ENCODE results near the gene NPIPA5.
A peak's percentile ranks its signal among the peaks of the same experiment; 100 is the strongest.
"Not testable (repeated sequence)": the region's sequence is repeated elsewhere in the genome, so short reads cannot be mapped to it uniquely, and the experiment has no call there.

The NPIPA5 gene

DNA sequence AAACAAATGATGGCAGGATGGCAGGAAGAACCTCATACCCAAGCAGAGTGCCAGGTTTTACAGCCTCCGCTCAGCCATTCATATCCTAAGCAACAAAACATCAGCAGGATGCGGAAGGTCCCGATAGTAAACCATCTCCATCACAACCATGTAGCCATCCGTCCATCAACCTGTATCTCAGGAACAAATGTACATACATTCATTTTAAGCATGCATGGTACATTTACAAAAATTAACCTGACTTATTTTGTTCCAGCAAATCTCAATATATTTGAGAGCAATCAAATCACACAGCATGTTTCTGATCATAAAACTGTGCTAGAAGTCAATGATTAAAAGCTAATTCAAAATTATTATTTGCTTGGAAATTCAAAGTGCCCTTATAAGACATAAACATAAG lies at the start of gene NPIPA5:
TSS of gene NPIPA5 (minus strand) at position 101 of the 400 bp plus-strand sequence. CDS start at position 101, 0 bp downstream.
- DNase-seq (ENCODE audit: low spot score), result not testable (repeated sequence)

DNA sequence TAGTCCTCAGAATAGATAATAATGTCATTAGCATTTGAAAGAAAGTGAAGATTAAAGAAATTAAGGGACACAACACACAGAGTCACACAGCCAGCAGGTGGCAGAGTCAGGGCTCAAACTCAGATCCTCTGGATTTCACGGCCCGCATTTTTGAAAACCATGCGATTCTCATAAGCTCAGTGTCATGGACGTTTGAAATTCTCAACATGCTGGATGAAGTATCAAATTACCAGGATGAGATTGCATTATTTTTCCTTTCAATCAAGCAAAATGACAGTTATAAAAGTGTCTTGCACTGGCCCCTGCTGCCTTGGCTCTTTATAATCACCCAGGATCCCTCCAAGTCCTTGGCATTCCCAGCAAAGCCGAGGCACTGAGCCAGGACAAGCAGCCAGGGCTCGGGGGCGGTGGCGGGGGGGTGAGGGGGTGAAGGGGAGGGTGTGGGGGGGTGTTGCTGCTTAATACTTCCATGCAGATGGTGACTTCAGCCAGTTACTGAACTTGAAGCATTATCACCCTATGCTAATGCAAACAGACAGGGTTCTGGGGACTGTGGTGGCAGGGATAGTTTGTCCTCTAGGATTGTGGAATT lies 49.6 kb upstream of the NPIPA5 start:
- peak; percentile 79 for DNase-seq (ENCODE audit: low spot score)

DNA sequence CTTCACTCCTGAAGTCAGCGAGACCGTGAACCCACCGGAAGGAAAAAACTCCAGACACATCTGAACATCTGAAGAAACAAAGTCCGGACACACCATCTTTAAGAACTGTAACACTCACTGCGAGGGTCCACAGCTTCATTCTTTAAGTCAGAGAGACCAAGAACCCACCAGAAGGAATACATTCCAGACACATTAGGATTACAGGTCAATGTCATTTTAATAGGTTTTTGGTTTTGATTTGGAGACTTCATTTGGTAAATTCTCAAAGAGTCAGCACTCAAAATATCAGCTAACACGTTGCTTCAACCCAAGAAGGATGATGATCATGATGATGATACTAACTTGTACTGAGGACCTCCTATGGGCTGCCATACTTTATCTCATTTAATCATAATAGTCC lies 48.7 kb upstream of the NPIPA5 start:
- DNase-seq (ENCODE audit: low spot score), result no peak

DNA sequence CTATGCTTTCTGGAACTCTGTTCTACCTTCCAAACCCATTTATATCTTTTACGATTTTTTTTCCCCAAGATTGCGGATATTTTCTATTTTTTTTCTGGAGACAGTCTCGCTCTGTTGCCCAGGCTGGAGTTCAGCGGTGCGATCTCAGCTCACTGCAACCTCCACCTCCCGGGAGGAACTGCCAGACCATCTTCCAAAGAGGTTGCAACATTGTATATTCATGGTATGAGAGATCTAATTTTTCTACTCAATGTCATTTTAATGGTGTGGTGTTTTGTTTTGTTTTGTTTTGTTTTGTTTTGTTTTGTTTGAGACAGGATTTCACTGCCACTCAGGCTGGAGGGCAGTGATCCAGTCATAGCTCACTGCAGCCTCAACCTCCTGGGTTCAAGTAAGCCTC lies 47.8 kb upstream of the NPIPA5 start:
- no peak for DNase-seq (ENCODE audit: low spot score)

DNA sequence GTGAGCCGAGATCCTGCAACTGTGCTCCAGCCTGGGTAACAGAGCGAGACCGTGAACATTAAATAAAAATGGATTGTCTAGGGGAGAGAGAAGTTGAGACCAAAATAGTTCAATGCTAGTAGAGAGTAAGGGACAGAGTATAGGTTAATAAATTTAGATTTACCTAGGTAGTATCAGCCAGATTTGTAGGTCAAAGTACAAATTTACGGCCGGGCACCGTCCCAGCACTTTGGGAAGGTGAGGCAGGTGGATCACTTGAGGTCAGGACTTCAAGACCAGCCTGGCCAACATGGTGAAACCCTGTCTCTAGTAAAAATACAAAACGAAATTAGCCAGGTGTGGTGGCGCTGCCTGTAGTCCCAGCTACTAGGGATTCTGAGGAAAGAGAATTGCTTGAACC lies 44.1 kb upstream of the NPIPA5 start:
- DNase-seq (ENCODE audit: low spot score), result no peak

DNA sequence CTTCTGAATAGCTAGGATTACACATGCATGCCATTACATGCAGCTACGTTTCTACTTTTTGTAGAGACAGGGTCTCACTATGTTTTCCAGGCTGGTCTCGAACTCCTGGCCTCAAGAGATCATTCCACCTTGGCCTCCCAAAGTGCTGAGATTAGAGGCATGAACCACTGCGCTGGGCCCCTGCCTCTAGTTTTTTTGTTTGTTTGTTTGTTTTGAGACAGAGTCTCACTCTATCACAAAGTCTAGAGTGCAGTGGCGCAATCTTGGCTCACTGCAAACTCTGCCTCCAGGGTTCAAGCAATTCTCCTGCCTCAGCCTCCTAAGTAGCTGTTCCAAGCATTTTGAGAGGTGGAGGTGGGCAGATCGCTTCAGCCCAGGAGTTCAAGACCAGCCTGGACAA lies 43.6 kb upstream of the NPIPA5 start:
- not testable (repeated sequence) for DNase-seq (ENCODE audit: low spot score)

DNA sequence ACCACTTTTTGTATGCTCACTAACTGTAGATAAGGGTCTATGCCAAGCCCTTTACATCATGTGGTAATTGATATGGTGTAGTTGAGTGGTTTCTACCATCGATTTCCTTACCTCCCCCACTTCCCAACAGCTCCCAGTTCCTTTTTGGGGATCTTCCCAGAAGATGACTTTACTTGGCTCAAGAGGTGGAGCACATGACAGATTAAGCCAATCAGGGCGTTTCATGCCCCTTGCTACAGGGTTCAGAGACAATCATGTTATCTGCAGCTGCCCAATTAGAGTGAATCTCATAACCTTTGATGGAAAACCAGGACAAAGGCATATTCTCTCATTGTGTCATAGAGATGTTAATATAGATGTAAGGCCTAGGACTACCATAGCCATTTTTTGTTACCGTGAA lies 40.1 kb upstream of the NPIPA5 start:
- no peak for DNase-seq (ENCODE audit: low spot score)

DNA sequence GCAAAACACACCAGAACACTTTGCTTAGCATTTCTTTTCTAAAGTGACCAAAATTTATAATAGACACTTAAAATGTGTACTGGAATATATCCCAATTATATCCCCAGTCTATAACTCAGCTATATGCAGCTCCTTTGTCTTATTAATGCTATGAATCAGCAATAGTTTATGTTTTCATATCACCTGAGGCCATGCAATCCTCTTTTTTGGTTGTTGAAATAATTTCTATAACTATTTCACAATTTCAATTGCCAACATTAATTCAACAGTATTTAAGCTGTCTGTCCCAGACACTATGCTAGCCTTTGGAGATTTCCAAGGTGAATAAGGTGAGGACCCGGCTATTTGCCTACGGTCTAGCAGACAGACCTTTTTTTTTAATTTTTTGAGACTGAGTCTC lies 39.1 kb upstream of the NPIPA5 start:
- no peak for DNase-seq (ENCODE audit: low spot score)

DNA sequence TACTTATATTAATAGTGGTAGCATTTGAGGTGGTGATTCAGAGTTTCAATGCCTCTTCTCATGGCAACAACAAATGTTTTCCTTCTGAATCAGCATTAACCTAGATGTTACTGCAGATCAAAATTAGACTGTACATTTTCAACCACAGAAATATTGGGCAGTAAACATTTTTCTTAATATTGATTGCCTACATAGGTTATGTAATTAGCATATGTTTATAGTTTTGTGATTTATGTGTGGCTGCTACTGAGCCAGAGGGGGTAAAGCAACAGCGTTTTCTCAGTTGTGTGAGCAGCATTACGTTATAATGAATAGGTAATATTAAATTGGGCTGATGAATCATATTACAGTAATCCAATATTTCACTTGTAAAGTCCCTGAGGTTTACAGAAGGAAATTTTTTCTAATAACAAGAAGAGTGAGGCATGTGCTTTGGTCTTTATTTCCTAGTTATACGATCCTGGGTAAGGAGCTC lies 37.5 kb upstream of the NPIPA5 start:
- no peak for DNase-seq (ENCODE audit: low spot score)

DNA sequence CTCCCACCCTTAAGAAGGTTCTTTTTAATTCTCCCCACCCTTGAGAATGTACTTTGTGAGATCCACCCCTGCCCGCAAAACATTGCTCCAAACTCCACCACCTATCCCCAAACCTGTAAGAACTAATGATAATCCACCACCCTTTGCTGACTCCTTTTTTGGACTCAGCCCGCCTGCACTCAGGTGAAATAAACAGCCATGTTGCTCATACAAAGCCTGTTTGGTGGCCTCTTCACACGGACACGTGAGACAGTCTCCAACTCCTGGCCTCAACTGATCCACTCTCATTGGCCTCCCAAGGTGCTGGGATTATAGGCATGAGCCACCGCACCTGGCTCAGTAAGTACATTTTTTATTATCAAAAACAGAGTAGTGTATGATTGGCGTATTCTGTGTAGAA lies 31.4 kb upstream of the NPIPA5 start:
- not testable (repeated sequence) for DNase-seq (ENCODE audit: low spot score)

DNA sequence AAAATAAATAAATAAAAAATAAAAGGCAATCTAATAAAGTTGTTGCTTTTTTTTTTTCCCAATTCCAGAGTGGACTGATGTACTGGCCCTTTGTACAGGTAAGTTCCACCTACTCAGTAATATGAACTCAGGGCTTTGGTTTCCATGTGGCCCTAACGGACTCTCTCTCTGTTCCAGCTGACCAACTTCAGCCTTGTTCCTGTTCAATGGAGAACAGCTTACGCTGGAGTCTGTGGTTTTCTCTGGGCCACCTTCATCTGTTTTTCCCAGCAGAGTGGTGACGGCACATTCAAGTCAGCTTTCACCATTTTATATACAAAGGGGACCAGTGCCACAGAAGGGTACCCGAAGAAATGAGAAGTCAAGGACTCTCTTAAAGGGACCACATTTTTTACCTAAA lies 29.7 kb upstream of the NPIPA5 start:
- DNase-seq (ENCODE audit: low spot score), result not testable (repeated sequence)

DNA sequence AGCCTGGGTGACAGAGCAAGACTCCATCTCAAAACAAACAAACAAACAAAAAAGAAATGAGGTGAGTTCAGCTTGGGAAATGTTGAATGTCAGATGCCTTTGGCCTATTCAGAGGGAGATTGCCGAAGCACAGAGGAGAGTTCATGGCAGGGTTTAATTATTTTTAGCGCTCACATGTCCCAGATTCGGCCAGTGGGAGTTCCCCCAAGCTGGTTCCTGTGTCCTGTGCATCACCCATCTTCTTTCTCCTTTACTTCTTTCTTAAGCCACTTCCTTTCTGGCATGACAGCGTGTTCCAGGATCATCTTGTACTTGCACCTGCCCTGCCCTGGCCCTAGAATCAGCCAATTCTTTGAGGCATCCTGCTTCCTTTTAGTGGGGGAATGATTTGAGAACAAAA lies 26.7 kb upstream of the NPIPA5 start:
- no peak for DNase-seq (ENCODE audit: low spot score)

DNA sequence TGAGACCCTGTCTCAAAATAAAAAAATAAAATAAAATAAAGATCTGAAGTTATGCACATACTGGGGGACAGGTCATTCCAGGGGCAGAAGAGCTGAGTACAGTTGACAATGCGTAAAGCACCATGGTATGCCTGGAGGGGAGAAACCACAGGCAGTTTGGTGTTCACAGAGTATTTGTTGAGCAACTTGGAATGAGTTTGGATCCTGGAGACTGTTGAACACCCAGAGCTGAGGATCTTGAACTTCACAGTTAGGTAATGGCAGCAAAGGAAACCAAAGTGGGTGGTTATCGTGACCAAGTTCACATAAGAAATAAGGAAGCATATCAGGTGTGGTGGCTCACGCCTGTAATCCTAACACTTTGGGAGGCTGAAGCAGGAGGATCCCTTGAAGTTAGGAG lies 26.0 kb upstream of the NPIPA5 start:
- DNase-seq (ENCODE audit: low spot score), result not testable (repeated sequence)

DNA sequence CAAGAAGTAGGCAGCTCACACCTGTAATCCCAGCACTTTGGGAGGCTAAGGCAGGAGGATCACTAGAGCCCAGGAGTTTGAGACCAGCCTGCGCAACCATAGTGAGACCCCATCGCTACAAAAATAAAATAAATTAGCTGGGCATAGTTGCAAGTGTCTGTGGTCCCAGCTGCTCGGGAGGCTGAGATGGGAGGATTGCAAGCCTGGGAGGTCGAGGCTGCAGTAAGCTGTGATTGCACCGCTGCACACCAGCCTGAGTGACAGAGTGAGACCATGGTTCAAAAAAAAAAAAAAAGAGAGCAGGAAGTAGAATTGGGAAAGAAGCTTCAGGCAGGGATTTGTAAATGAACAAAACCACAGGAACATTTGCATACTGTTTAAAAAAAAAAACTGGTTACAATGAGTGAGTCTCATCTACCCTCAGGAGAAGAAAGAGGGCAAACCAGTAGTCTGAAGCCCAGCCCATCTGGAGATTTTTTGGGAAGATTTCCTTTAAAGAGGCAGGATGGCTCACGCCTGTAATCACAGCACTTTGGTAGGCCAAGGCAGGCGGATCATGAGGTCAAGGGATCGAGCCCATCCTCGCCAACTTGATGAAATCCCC lies 25.4 kb upstream of the NPIPA5 start:
- no peak for DNase-seq (ENCODE audit: low spot score)

DNA sequence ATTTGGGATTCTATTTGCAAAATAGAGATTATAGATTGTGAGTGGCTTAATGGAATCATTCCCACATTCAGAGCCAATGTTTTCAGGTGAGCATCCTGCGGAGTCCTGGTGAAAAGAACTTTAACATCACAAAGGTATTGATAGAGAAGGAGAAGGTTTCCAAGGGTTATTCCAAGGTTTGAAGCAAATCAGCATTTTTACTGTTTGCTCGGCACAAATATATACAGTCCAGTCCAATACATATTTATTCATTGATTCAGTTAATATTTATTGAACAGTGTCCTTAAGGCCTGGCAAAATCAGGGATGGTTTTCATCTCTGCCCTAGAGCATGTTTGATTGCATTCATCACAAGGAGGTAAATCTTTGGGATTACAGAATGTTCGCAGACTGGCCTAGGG lies 23.9 kb upstream of the NPIPA5 start:
- DNase-seq (ENCODE audit: low spot score), result no peak

DNA sequence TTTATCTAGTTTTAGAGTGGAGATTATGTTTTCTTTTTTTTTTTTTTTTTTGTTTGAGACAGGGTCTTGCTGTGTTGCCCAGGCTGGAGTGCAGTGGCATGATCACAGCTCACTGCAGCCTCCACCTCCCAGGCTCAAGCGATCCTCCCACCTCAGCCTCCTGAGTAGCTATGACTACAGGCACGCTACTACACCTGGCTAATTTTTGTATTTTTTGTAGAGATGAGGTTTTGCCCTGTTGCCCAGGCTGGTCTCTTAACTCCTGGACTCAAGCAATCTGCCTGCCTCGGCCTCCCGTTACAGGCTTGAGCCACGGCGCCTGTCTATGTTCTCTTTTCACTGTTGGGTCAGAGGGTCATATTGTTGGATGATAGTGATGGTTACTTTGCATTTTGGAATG lies 22.2 kb upstream of the NPIPA5 start:
- DNase-seq (ENCODE audit: low spot score), result not testable (repeated sequence)

DNA sequence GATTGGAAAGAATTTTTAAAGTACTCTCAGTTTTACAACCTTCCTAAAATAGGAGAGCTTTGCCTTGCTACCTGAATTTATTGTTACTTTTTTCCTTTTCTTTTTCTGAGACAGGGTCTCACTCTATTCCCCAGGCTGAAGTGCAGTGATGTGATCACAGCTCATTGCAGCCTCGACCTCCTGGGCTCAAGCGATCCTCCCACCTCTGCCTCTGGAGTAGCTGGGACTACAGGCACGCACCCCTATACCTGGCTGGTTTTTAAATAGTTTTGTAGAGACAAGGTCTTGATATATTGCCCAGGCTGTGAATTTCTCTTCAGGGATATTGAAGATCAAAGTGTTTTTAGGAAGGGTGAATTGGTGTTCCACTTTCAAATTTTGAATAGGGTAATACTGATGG lies 21.2 kb upstream of the NPIPA5 start:
- no peak for DNase-seq (ENCODE audit: low spot score)

DNA sequence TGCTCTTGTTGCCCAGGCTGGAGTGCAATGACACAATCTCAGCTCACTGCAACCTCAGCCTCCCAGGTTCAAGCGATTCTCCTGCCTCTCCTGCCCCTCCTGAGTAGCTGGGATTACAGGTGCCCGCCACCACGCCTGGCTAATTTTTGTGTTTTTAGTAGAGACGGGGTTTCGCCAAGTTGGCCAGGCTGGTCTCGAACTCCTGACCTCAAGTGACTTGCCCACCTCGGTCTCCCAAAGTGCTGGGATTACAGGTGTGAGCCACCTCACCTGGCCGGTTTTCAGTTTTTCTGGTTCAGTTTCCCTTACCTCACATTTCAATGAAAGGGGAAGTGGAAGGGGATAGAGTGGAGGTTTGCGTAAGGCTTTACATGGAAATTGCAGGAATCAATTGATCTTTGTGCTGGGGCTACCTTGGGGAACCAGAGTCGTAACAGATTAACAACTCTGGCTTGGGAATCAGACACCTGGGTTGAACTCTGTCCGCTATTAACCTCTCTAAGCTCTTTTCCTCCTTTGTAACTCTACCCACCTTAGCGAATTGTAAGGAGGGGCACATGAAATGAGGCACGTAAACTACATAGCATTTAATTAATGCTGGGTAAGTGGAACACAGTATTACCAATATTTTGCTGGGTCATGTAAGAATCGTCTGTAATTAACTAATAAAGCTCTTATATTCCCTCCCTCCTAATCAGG lies 20.7 kb upstream of the NPIPA5 start:
- no peak for DNase-seq (ENCODE audit: low spot score)

DNA sequence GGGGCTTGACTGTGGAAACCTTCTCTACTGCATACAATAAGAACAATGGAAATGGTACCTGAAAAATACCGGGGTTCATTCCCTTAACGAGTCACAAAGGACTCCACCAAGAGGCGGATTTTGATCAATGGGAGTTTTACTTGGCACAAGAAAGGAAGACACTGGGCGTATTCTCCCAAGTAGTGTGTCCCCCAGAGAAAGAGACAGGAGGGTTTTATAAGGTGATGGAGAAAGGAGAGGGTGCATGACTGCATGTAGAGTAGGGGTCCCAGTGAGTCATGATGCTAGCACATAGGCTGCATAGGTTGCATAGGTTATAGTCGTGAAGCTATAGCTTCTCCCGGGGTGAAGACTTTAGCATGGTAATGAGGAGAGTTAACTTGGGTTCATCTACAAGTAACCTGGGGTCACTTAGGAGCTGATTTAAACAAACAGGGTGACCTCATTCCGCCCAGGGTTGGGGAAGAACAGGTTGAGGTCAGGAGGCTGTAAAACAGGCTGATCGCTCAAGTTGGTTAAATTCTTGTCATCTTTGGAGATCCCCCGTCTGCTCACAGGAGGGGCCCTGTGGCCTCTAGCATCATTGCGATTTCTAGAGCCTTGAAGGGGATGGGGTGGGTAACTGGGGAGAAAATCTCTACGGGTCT lies 19.0 kb upstream of the NPIPA5 start:
- DNase-seq (ENCODE audit: low spot score), result no peak

DNA sequence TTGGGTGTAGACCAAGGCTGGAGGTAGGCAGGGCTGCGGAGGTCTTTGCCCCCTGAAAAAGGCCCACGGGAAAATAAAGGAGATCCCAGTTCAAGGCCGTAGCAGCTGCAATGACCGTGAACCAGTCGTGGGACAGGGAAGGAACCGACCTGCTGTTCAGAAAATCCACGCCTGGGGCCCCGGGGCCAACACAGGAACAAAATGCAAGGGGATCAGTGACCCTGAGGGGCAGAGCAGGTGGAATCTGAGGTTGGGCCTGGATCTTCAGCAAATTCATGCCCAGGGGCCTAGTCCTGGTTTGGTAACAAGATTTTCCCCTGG lies 18.4 kb upstream of the NPIPA5 start:
- DNase-seq (ENCODE audit: low spot score), result not testable (repeated sequence)

DNA sequence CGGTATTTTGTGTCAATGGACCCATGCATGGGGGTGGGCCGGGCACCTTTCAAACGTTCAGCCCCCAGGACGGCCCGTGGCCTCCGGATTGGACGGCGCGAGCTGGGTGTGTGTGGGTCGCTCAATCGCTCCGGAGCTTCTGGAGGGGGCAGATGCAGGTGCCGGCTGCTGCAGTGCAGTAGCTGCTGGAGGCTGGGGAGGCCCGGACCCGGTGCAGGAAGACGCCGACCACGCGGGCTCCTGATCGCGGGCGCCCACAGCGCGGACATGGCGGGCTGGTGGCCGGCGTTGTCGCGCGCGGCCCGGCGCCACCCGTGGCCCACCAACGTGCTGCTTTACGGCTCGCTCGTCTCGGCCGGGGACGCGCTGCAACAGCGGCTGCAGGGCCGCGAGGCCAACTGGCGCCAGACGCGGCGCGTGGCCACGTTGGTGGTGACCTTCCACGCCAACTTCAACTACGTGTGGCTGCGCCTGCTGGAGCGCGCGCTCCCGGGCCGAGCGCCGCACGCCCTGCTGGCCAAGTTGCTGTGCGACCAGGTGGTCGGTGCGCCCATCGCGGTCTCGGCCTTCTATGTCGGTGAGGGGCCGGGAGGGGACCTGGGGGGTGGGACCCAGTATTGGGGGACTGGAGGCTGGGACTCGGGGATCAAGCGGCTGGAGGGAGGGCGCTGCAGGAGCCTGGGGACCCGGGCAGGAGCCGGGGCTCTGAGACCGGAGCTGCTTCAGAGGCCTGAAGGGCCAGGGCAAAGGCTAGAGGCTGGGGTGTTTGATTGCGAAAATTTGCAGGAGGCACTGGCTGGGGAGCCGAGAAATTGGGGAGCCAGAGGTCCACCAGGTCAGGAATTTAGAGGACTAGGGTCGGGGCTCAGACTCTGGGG lies 17.8 kb upstream of the NPIPA5 start, which contains the start of gene MPV17L:
TSS of gene MPV17L (plus strand) at position 124 of the 878 bp plus-strand sequence. CDS start at position 268, 144 bp downstream.
- peak; percentile 50 for DNase-seq (ENCODE audit: low spot score)

DNA sequence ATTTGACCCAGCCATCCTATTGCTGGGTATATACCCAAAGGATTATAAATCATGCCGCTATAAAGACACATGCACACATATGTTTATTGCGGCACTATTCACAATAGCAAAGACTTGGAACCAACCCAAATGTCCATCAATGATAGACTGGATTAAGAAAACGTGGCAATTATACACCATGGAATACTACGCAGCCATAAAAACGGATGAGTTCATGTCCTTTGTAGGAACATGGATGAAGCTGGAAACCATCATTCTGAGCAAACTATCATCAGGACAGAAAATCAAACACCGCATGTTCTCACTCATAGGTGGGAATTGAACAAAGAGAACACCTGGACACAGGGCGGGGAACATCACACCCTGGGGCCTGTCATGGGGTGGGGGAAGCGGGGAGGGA lies 14.9 kb upstream of the NPIPA5 start:
- DNase-seq (ENCODE audit: low spot score), result not testable (repeated sequence)

All from GM03348 (cell line).